ENCODE measurements around the gene ICAM1. TPM values are rescaled to one million over a fixed set of nuclear protein-coding genes. Genes with fewer than 3 reads are reported as not detected.

Gene ICAM1
- total RNA-seq, 1 donor from 2014 or later, result 245 TPM

DNA sequence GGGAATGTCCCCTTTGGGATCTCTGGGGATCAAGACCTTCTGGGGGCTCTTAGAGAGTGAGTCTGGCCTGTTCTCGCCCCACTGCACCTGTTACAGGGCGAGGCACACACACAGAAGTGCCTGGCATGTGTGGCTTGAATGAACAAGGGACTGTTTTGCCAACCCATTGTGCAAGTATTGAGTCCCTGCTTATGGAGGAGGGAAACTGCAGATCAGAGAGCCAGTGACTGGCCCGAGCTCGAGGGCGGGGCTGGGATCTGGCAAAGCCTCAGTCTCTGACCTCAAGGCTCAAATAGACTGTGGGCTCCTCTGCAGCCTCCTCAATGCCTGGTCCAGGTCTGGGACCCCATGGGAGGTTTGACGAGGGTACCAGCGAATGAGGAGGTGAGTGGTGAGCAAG, 56.9 kb downstream of the ICAM1 start:
- intact Hi-C loops (cut with DNase I), result no loop called here
- Histone ChIP-seq H3K4me3 (no peak overlapping the region), H3K27me3 (no peaks in the 10 kb centered on the region), H3K27ac (no peak overlapping the region), H3K9me3 (no peaks in the 10 kb centered on the region), H3K36me3 (peaks cover 76% of the 10 kb centered on the region), H3K4me1 (peaks cover 13% of the 10 kb centered on the region)
- ATAC-seq, result no peak
- TF ChIP-seq, protein P1, sequence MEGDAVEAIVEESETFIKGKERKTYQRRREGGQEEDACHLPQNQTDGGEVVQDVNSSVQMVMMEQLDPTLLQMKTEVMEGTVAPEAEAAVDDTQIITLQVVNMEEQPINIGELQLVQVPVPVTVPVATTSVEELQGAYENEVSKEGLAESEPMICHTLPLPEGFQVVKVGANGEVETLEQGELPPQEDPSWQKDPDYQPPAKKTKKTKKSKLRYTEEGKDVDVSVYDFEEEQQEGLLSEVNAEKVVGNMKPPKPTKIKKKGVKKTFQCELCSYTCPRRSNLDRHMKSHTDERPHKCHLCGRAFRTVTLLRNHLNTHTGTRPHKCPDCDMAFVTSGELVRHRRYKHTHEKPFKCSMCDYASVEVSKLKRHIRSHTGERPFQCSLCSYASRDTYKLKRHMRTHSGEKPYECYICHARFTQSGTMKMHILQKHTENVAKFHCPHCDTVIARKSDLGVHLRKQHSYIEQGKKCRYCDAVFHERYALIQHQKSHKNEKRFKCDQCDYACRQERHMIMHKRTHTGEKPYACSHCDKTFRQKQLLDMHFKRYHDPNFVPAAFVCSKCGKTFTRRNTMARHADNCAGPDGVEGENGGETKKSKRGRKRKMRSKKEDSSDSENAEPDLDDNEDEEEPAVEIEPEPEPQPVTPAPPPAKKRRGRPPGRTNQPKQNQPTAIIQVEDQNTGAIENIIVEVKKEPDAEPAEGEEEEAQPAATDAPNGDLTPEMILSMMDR (IDR thresholded peaks at IDR 0.05), result no peak
- DNase-seq, result no peak

DNA sequence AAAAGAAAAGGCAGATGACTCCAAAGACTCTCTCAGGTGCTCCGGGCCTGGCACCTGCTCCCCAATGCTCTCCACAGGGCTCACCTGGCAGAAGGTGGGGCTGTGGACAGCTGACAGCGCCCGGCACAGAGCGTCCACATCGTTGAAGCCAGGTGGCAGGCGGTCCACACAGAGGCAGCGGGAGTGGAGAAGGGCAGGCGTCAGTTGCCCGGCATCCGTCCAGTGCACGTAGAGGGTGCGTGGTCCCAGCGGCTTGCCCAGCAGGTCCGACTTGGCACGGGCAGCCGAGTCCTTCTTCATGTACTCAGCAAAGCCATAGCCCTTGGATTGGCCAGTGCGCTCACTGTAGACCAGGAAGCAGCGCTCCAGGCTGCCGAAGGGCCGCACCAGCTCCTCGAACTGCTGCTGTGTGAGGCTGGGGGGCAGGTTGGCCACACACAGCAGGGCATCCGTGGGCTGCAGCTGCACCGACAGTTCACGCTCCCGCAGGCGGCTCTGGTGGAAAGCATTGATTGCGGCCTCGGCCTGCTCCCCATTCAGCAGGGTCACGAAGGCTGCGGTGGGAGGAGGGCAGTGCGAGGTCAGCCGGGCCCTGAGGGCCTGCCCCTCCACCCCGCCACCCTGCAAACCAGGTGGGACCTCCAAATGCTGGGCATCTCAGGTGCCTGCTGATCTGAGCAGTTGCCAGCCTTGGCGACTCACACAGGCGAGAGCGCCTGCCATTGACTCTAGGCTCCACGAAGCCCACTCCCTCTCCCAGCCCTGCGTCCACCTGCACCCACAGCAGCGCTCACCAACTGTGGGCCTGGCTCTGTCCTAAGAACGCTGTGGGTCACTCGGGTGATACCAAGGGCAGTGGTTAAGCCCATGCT, 57.9 kb downstream of the ICAM1 start:
- H3K27ac ChIP-seq, result no peak overlapping the region
- H3K4me3 ChIP-seq, result no peak overlapping the region
- ATAC-seq, result no peak
- no peaks in the 10 kb centered on the region for H3K27me3 ChIP-seq
- peaks cover 66% of the 10 kb centered on the region for H3K36me3 ChIP-seq
- no peak for DNase-seq
- no peaks in the 10 kb centered on the region for H3K9me3 ChIP-seq
- peaks cover 13% of the 10 kb centered on the region for H3K4me1 ChIP-seq
- intact Hi-C loops (cut with DNase I), result no loop called here
- TF ChIP-seq, protein P1 (IDR thresholded peaks at IDR 0.05), result no peak

- peaks cover 59% of the 10 kb centered on the region for H3K36me3 ChIP-seq
- TF ChIP-seq, protein P1 (IDR thresholded peaks at IDR 0.05), result no peak
- no peaks in the 10 kb centered on the region for H3K9me3 ChIP-seq
- H3K4me3 ChIP-seq, result no peak overlapping the region
- ATAC-seq (no peak), DNase-seq (no peak)
- no peaks in the 10 kb centered on the region for H3K27me3 ChIP-seq
- H3K27ac ChIP-seq, result no peak overlapping the region
- intact Hi-C loops (cut with DNase I), result no loop called here
- H3K4me1 ChIP-seq, result peaks cover 13% of the 10 kb centered on the region
Observed at GRCh38 chr19:10329555-10329954, 58.6 kb downstream of the ICAM1 start.

DNA sequence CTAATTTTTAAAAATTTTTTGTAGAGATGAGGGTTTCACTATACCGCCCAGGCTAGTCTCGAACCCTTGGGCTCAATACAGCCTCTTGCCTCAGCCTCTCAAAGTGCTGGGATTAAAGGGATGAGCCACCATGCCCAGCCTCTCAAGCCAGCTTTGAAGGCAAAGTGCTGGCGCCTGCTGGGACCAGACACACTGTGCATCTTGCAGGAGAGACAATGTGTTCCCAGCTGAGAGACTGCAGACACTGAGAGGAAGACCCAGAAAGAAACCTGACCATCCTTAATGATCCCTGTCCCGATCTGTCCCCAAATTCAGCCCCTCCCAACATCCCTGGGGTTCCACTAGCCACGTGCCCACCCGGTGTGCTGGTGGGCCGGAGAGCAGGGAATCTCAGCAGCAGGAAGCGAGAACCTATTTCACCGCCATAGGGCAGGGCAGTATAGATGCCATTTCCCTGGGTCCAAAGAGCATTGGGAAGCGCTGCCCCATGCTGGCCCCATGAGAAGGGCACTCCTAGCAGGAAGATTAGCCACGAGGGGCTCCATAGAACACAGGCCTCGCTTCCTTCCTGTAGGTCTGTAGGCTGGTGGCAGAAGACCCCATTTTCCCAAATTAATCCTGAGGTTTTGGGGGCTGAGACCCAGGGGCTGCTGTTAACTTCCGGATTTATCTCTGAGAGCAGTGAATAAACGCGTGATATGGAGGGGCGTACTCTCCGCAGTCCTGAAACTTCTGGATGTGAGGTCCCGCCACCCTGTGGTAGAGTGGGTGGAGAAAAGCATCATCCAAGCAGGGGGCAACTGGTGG, 61.4 kb downstream of the ICAM1 start:
- intact Hi-C loops (cut with DNase I), result no loop called here
- ATAC-seq (no peak), DNase-seq (no peak)
- TF ChIP-seq, protein P1 (IDR thresholded peaks at IDR 0.05), result no peak
- peaks cover 31% of the 10 kb centered on the region for H3K36me3 ChIP-seq
- H3K4me3 ChIP-seq, result peak overlapping the region; percentile 74
- no peaks in the 10 kb centered on the region for H3K9me3 ChIP-seq
- H3K4me1 ChIP-seq, result peaks cover 13% of the 10 kb centered on the region
- H3K27ac ChIP-seq, result peak overlapping the region; percentile 86
- no peaks in the 10 kb centered on the region for H3K27me3 ChIP-seq

- Histone ChIP-seq H3K9me3 (no peaks in the 10 kb centered on the region), H3K27me3 (no peaks in the 10 kb centered on the region), H3K4me3 (peak within 1 kb of the TSS; percentile 74), H3K4me1 (peaks cover 13% of the 10 kb centered on the region), H3K27ac (peak within 1 kb of the TSS; percentile 86), H3K36me3 (peaks cover 23% of the 10 kb centered on the region)
- DNase-seq, result peak; percentile 99
- intact Hi-C loops (cut with DNase I), result no loop called here
- TF ChIP-seq, protein P1 (IDR thresholded peaks at IDR 0.05), result no peak
- peak; percentile 94 for ATAC-seq
Observed at GRCh38 chr19:10332965-10333757, 62.2 kb downstream of the ICAM1 start, which contains the start of gene RAVER1. Gene RAVER1, minus strand, starts transcription at chr19:10333529. Its CDS starts 22 bp downstream, at chr19:10333507.
